ENCODE data around the gene KCND2. TPM values are rescaled to one million over a fixed set of nuclear protein-coding genes. Genes with fewer than 3 reads are reported as not detected.

KCND2 gene
- total RNA-seq, 2 donors from 2014 or later: 0.11 to 0.12 TPM

- Histone ChIP-seq H3K4me1 (peaks cover 0 to 26% of the 10 kb centered on the region in 2 donors), H3K27ac (no peak overlapping the region), H3K9me3 (peaks cover 0 to 4% of the 10 kb centered on the region in 2 donors), H3K4me3 (no peak overlapping the region), H3K36me3 (no peaks in the 10 kb centered on the region), H3K27me3 (no peaks in the 10 kb centered on the region)
- TF ChIP-seq CTCF (IDR thresholded peaks at IDR 0.05): no peak
- no peak for DNase-seq (ENCODE audit: low spot score)
Measured at GRCh38 chr7:120793213-120793936, 520.4 kb downstream of the KCND2 start.

GRCh38 chr7:120794106-120794729 lies 521.2 kb downstream of the KCND2 start:
- H3K27me3 ChIP-seq: no peaks in the 10 kb centered on the region
- TF ChIP-seq CTCF (IDR thresholded peaks at IDR 0.05): no peak
- peak overlapping the region in 1 of 2 donors; percentile 27 for H3K27ac ChIP-seq
- no peaks in the 10 kb centered on the region for H3K36me3 ChIP-seq
- peaks cover 0 to 26% of the 10 kb centered on the region in 2 donors for H3K4me1 ChIP-seq
- peaks cover 0 to 4% of the 10 kb centered on the region in 2 donors for H3K9me3 ChIP-seq
- DNase-seq (ENCODE audit: low spot score): no peak
- no peak overlapping the region for H3K4me3 ChIP-seq

- peak overlapping the region in 1 of 2 donors; percentile 8 for H3K27ac ChIP-seq
Measured at GRCh38 chr7:120797026-120797645, 524.2 kb downstream of the KCND2 start.

DNA sequence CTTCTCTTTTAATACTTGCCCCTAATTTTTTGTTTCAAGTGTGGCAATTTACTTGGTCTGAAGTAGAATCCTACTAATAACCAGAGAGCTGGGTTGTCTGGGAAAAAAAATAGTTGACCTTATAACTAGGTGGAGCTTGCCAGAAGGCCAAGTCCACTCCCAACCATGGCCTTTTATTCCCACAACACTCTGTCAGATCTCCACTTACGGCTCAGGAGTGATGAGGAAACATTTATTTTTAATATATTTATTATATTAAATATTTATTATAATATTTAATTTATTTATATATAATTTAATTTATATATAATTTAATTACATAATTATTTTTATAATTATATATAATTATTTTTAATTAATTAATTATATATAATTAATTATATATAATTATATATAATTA lies 526.2 kb downstream of the KCND2 start:
- DNase-seq (ENCODE audit: low spot score): no peak
- peaks cover 0 to 4% of the 10 kb centered on the region in 2 donors for H3K9me3 ChIP-seq
- TF ChIP-seq CTCF (IDR thresholded peaks at IDR 0.05): no peak
- no peaks in the 10 kb centered on the region for H3K27me3 ChIP-seq
- no peak overlapping the region for H3K4me3 ChIP-seq
- H3K27ac ChIP-seq: no peak overlapping the region
- H3K4me1 ChIP-seq: peaks cover 0 to 20% of the 10 kb centered on the region in 2 donors
- no peaks in the 10 kb centered on the region for H3K36me3 ChIP-seq

More at GRCh38 chr7:120797026-120797645, 524.2 kb downstream of the KCND2 start:
- no peaks in the 10 kb centered on the region for H3K36me3 ChIP-seq
- H3K9me3 ChIP-seq: peaks cover 0 to 4% of the 10 kb centered on the region in 2 donors
- peaks cover 0 to 25% of the 10 kb centered on the region in 2 donors for H3K4me1 ChIP-seq
- no peak for TF ChIP-seq CTCF (IDR thresholded peaks at IDR 0.05)
- H3K4me3 ChIP-seq: no peak overlapping the region
- H3K27me3 ChIP-seq: no peaks in the 10 kb centered on the region
- no peak for DNase-seq (ENCODE audit: low spot score)

Data from right atrium auricular region (tissue), 2 donors.